Kidney epithelial cell (primary cell): Measurements from ENCODE around the gene UGDH. TPM values are rescaled to one million over a fixed set of nuclear protein-coding genes. Genes with fewer than 3 reads are reported as not detected.
"Not testable (repeated sequence)": the region's sequence is repeated elsewhere in the genome, so short reads cannot be mapped to it uniquely, and the experiment has no call there.

Experiments
- DNase-seq: peaks from one replicate; pipeline ENCODE4 v3.0.0-alpha.2; 2010; ENCODE audit warnings: low read depth
- H3K27me3 ChIP-seq: 2 replicates; pipeline ENCODE4 v1.6.0; 2011; ENCODE audit warnings: low read length; ENCODE audit not compliant: control insufficient read depth, insufficient read depth
- H3K36me3 ChIP-seq: 2 replicates; pipeline ENCODE4 v1.5.1; 2011; ENCODE audit warnings: low read length; ENCODE audit not compliant: control insufficient read depth, insufficient read depth
- H3K4me3 ChIP-seq: 2 replicates; pipeline ENCODE4 v1.5.1; 2011; ENCODE audit warnings: low read depth, mild to moderate bottlenecking, control low read depth, low read length
- total RNA-seq: library from RNA; depleted of rRNA; stranded (reverse); fragments of >200 nt; gene quantifications from 2 replicates; pipeline ENCODE4 v1.2.3, GENCODE V29; 2015
- TF ChIP-seq, protein P1 (sequence below): IDR thresholded peaks from 2 replicates; pipeline ENCODE4 v1.5.1; 2011; ENCODE audit warnings: mild to moderate bottlenecking, moderate library complexity, low read length, control low read depth, inconsistent platforms; ENCODE audit not compliant: insufficient read depth, poor library complexity, severe bottlenecking

Gene UGDH
- total RNA-seq, 1 donor from 2014 or later, result 124 TPM

DNA sequence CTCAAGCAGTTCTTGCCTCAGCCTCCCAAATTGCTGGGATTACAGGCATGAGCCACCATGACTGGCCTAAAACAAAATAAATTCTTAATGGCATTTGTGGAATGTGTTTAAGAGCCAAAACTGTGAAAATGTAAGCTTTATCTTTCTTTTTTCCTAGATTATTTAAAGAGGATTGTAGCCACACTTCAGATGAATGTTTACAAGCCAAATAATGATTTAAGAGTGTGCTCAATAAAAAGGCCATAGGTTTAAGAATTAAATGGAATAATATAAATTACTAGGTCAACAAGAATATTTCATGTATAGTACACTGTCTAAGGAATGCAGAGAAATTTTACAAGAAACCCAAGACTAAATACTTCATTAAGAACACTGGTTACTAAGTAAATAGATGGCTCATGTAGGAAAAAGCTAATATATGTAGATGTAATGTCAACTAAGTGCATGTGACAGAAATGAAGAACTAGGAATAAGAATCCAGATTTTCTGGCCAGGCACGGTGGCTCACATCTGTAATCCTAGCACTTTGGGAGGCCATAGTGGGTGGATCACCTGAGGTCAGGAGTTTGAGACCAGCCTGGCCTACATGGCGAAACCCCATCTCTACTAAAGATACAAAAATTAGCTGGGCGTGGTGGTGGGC lies 21.3 kb upstream of the UGDH start:
- Histone ChIP-seq H3K36me3 (no peaks in the 10 kb centered on the region), H3K4me3 (no peak overlapping the region), H3K27me3 (no peaks in the 10 kb centered on the region)
- DNase-seq, result no peak
- TF ChIP-seq, protein P1, sequence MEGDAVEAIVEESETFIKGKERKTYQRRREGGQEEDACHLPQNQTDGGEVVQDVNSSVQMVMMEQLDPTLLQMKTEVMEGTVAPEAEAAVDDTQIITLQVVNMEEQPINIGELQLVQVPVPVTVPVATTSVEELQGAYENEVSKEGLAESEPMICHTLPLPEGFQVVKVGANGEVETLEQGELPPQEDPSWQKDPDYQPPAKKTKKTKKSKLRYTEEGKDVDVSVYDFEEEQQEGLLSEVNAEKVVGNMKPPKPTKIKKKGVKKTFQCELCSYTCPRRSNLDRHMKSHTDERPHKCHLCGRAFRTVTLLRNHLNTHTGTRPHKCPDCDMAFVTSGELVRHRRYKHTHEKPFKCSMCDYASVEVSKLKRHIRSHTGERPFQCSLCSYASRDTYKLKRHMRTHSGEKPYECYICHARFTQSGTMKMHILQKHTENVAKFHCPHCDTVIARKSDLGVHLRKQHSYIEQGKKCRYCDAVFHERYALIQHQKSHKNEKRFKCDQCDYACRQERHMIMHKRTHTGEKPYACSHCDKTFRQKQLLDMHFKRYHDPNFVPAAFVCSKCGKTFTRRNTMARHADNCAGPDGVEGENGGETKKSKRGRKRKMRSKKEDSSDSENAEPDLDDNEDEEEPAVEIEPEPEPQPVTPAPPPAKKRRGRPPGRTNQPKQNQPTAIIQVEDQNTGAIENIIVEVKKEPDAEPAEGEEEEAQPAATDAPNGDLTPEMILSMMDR, result no peak

DNA sequence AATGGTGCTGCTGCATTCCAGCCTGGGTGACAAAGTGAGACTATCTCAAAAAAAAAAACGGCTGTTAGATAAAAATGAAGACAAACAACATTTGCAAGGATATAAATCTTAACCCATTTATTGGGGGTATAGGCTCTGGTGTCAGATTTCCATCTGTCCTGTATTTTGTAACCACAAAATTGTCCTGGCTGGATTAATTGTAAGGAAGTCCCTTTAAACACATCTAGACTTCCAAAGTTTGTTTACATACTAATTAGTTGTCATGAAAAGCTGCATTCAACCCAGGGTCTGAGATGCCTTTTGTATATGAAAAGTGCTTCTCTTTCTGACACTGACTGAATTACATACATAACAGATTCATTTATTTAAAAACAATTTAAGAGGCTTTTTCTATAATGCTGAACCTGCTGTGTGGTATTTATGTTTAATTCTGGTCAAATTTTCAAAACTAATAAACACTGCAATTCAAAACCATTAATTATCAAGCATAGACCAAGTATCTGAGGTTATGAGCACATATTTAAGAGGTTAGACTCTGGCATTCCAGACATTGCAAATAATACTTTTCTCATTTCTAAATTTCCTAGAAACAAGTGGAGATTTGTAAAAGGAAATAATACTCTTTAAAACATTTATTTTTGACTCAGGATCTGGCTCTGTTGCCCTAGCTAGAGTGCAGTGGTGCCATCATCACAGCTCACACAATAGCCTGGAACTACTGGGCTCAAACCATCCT lies 17.5 kb upstream of the UGDH start:
- H3K27me3 ChIP-seq, result no peaks in the 10 kb centered on the region
- H3K36me3 ChIP-seq, result no peaks in the 10 kb centered on the region
- DNase-seq, result no peak
- TF ChIP-seq, protein P1, result no peak
- no peak overlapping the region for H3K4me3 ChIP-seq

DNA sequence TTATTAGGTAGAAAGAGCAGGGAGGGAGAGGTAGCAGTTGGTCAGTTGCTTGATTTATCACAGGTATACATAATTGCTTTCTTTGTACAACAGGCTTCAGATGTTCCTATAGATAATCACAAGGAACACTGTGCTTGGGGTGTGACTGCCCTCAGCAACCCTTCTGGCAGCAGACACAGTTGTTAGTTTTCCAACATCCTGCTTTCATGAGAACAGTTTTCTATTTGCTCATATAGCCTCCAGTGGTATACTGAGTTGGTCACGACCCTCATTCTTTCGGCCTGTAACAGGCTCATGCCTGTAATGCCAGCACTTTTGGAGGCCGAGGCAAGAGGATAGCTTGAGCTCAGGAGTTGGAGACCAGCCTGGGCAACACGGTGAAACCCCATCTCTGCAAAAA lies 16.8 kb upstream of the UGDH start:
- not testable (repeated sequence) for H3K27me3 ChIP-seq, H3K36me3 ChIP-seq, DNase-seq, H3K4me3 ChIP-seq

DNA sequence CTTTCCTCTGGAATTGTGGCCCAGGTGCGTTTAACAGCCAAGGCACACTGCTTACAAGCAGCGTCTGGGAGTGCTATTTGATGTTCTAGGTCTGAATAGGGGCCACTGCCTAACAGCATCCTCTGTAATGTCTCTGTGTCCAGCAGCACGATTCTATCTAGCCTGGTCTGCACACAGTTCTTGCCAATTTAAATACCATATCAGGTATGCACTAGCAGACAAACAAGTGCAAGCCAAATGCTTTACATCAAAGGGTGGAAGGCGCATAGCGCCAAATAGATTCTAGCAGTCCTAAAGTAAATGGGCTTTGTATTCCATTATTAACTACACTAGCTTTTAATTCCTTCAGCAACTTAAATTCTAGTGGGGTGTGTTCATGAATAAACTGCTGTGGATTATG lies 15.8 kb upstream of the UGDH start:
- TF ChIP-seq, protein P1, result no peak
- no peaks in the 10 kb centered on the region for H3K27me3 ChIP-seq
- no peak for DNase-seq
- no peak overlapping the region for H3K4me3 ChIP-seq
- no peaks in the 10 kb centered on the region for H3K36me3 ChIP-seq

DNA sequence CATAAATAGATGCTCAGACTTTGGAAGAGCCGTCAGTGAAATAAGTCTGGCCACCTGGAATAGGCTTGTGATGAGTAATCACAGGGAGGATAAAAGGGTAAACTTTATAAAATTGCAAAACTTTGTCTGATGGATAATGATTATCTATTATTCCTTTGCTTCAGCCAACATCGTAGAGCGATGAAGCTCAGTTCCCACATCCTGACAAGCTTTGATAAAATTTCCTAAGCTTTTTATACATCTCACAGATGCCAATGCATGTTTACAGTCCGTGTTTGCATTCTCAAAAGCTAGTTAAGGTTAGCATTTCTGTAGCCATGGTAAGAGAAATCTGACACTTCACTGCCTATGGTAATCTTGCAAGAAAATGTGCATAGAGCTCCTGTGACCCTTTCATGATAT lies 15.4 kb upstream of the UGDH start:
- H3K27me3 ChIP-seq, result no peaks in the 10 kb centered on the region
- no peak for DNase-seq
- H3K4me3 ChIP-seq, result no peak overlapping the region
- H3K36me3 ChIP-seq, result no peaks in the 10 kb centered on the region
- TF ChIP-seq, protein P1, result no peak

DNA sequence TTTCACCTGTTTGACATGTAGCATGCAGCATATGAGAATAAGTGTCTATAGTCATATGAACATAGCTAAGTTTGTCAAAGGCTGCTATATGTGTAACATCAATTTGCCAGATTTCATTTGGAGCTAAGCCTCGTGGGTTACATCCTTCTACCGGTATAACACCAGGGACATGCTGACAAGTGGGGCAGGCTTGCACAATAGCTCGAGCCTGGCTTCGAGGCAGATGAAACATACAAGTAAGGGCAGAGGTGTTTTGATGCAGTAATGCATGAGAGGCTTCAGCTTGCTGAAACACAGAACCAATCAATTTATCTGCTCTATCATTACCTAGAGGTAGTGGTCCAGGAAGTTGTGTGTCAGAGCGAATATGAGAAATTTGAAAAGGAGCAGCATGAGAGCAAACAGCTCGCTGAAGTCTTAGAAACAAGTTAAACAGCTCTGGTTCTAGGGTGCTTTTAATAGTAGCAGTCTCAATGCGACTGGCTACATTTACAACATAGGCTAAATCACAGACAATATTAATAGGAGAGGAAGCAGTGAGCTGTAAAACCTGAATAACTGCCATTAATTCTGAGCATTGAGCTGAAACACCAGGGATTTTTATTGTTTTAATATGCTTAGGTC lies 14.9 kb upstream of the UGDH start:
- TF ChIP-seq, protein P1, result no peak
- no peaks in the 10 kb centered on the region for H3K27me3 ChIP-seq
- H3K4me3 ChIP-seq, result no peak overlapping the region
- no peaks in the 10 kb centered on the region for H3K36me3 ChIP-seq
- DNase-seq, result no peak
